ENCODE measurements around the gene S1PR1. TPM values are rescaled to one million over a fixed set of nuclear protein-coding genes. Genes with fewer than 3 reads are reported as not detected.

S1PR1 gene
- total RNA-seq, 1 donor from 2014 or later = 85.2 TPM

DNA sequence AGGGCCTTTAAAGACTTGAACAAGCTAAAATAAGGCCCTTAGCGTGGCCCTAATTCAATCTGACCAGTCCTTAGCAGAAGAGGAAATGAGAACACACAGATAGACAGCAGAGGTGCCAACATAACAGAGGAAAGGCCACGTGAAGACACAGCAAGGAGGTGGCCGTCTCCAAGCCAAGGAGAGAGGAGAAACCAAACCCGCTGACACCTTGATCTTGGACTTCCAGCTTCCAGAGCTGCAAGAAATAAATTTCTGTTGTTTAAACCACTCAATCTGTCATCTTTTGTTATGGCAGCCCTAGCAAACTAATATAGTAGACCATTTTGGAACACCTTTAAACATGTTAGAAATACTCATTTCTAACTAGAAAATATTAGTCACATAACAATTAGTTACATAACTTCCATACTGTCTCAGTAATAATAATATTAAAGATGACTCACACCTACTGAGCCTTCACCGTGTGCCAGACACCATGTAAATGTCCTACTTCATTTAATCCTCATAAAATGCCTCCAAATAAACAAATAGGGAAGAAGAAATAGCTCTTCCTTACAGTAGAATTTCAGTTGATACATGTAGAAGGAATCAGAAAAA lies 47.9 kb downstream of the S1PR1 start:
- H3K9me3 Mint-ChIP-seq = no peaks in the 10 kb centered on the region
- intact Hi-C loops (cut with micrococcal nuclease) = loop anchor here (5.0 kb wide), 1 partner anchor 1477 kb away; no protein-coding TSS in a partner anchor
- no peak overlapping the region for H3K27ac Mint-ChIP-seq
- TF ChIP-seq, protein P1, sequence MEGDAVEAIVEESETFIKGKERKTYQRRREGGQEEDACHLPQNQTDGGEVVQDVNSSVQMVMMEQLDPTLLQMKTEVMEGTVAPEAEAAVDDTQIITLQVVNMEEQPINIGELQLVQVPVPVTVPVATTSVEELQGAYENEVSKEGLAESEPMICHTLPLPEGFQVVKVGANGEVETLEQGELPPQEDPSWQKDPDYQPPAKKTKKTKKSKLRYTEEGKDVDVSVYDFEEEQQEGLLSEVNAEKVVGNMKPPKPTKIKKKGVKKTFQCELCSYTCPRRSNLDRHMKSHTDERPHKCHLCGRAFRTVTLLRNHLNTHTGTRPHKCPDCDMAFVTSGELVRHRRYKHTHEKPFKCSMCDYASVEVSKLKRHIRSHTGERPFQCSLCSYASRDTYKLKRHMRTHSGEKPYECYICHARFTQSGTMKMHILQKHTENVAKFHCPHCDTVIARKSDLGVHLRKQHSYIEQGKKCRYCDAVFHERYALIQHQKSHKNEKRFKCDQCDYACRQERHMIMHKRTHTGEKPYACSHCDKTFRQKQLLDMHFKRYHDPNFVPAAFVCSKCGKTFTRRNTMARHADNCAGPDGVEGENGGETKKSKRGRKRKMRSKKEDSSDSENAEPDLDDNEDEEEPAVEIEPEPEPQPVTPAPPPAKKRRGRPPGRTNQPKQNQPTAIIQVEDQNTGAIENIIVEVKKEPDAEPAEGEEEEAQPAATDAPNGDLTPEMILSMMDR (IDR thresholded peaks at IDR 0.05) = no peak
- ATAC-seq (ENCODE audit: low read depth) (no peak), DNase-seq (no peak)
- no peak overlapping the region for H3K4me3 Mint-ChIP-seq
- H3K27me3 Mint-ChIP-seq = no peaks in the 10 kb centered on the region
- CTCF ChIA-PET = interaction anchor here (2.2 to 7.5 kb wide), 4 partner anchors 24 to 147 kb away, joined by 5 to 112 read pairs (median 12); no protein-coding TSS in a partner anchor
- POLR2A ChIA-PET = interaction anchor here (1.0 kb wide), 1 partner anchor 38 kb away, joined by 3 read pairs; no protein-coding TSS in a partner anchor
- peaks cover 21% of the 10 kb centered on the region for H3K4me1 Mint-ChIP-seq
- H3K36me3 Mint-ChIP-seq (ENCODE audit: low read depth) = no peaks in the 10 kb centered on the region

GRCh38 chr1:101285922-101286570 lies 49.2 kb downstream of the S1PR1 start:
- TF ChIP-seq, protein P1 (IDR thresholded peaks at IDR 0.05) = no peak
- ChIA-PET CTCF (interaction anchor here (0.7 to 8.5 kb wide), 9 partner anchors 18 to 360 kb away, joined by 3 to 130 read pairs (median 8); no protein-coding TSS in a partner anchor), POLR2A (no interaction called here)
- Mint-ChIP-seq H3K9me3 (no peaks in the 10 kb centered on the region), H3K27me3 (no peaks in the 10 kb centered on the region), H3K4me1 (peaks cover 26% of the 10 kb centered on the region), H3K36me3 (ENCODE audit: low read depth) (no peaks in the 10 kb centered on the region), H3K4me3 (no peak overlapping the region), H3K27ac (no peak overlapping the region)
- intact Hi-C loops (cut with micrococcal nuclease) = loop anchor here (5.0 kb wide), 1 partner anchor 1479 kb away; no protein-coding TSS in a partner anchor
- no peak for ATAC-seq (ENCODE audit: low read depth)
- no peak for DNase-seq

DNA sequence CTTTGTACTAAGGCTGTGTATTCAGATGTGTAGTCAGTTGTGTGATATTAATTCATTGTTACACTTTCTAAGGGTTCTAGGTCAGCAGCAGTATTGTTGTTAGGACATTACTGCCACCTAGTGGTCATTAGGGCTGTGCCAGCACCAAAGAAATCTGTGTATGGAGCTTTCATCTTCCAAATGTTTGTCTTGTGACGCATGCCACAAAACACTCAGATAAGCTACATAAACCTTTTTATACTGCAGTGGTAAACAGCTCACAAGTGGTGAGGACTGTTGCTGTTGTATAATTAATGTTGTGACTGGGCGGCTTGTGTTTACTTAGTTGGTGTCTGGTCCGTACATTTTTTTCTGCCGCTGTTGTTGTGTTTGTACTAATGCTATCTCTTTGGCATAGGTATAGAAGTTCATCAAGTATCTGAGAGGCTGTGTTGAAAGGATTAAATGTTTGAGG lies 51.7 kb downstream of the S1PR1 start:
- Mint-ChIP-seq H3K4me3 (no peak overlapping the region), H3K27ac (no peak overlapping the region), H3K27me3 (no peaks in the 10 kb centered on the region)

GRCh38 chr1:101290119-101290921 lies 53.5 kb downstream of the S1PR1 start:
- Mint-ChIP-seq H3K27me3 (no peaks in the 10 kb centered on the region), H3K36me3 (ENCODE audit: low read depth) (no peaks in the 10 kb centered on the region), H3K4me1 (peaks cover 59% of the 10 kb centered on the region), H3K9me3 (no peaks in the 10 kb centered on the region), H3K4me3 (no peak overlapping the region), H3K27ac (peak overlapping the region; percentile 54)
- no peak for DNase-seq
- TF ChIP-seq, protein P1 (IDR thresholded peaks at IDR 0.05) = no peak
- no peak for ATAC-seq (ENCODE audit: low read depth)
- ChIA-PET POLR2A (interaction anchor here (0.6 to 5.6 kb wide), 9 partner anchors 20 to 240 kb away, joined by 3 to 66 read pairs (median 12); partner anchors contain the start of gene S1PR1), CTCF (interaction anchor here (0.5 to 8.5 kb wide), 16 partner anchors 20 to 373 kb away, joined by 3 to 130 read pairs (median 4); no protein-coding TSS in a partner anchor)
- intact Hi-C loops (cut with micrococcal nuclease) = no loop called here

More for the DNA sequence above, 51.7 kb downstream of the S1PR1 start:
- TF ChIP-seq, protein P1 (IDR thresholded peaks at IDR 0.05) = peak; percentile 97
- peak; percentile 62 for ATAC-seq (ENCODE audit: low read depth)
- ChIA-PET POLR2A (interaction anchor here (0.9 to 2.0 kb wide), 12 partner anchors 21 to 393 kb away, joined by 3 to 24 read pairs (median 4); partner anchors contain the start of gene S1PR1), CTCF (interaction anchor here (0.6 to 8.5 kb wide), 63 partner anchors 9 to 830 kb away, joined by 3 to 130 read pairs (median 4); partner anchors contain the start of genes EXTL2 and SLC30A7)
- peaks cover 50% of the 10 kb centered on the region for H3K4me1 Mint-ChIP-seq
- intact Hi-C loops (cut with micrococcal nuclease) = loop anchor here (1.0 to 5.0 kb wide), 10 partner anchors 30 to 1481 kb away; partner anchors contain the start of gene DPH5
- DNase-seq = no peak
- no peaks in the 10 kb centered on the region for H3K36me3 Mint-ChIP-seq (ENCODE audit: low read depth)
- H3K9me3 Mint-ChIP-seq = no peaks in the 10 kb centered on the region

Other genes with a start within 250 kb of the S1PR1 start
- gene DPH5, start 211.2 kb upstream of the S1PR1 start, total RNA-seq = 45.2 and 51.9 TPM in 2 replicates

Data from activated B cell treated with CpG ODN at 0.5 μM for 24 hours (primary cell).